K562 (cell line): ENCODE measurements around the gene CELA1. TPM values are rescaled to one million over a fixed set of nuclear protein-coding genes. Genes with fewer than 3 reads are reported as not detected.
A peak's percentile ranks its signal among the peaks of the same experiment; 100 is the strongest.

Experiments
- CBFA2T3 ChIP-seq: fragments of 450-650 bp; IDR thresholded peaks from 2 replicates; pipeline ENCODE4 v1.6.1; 2017
- CEBPB ChIP-seq: fragments of 450-650 bp; IDR thresholded peaks from 2 replicates; pipeline ENCODE4 v1.6.1; 2016; ENCODE audit warnings: missing genetic modification characterization, missing compliant biosample characterization
- JUN ChIP-seq, 2 experiments: sonication (generic) in 1 of 2; formaldehyde crosslinking in 1 of 2; IDR thresholded peaks; 2 replicates each; pipeline versions ENCODE4 v1.6.1 to v1.8.0; 2012 to 2022; ENCODE audit warnings: borderline replicate concordance in 2 of 2, mild to moderate bottlenecking in 2 of 2, improper control_type of control experiment in 1 of 2, low read depth in 1 of 2, low read length in 1 of 2, missing genetic modification reagents in 1 of 2
- MAFF ChIP-seq: IDR thresholded peaks from 2 replicates; pipeline ENCODE4 v1.6.1; 2012; ENCODE audit warnings: low read length, improper control_type of control experiment
- PHF21A ChIP-seq: fragments of 450-650 bp; IDR thresholded peaks from 2 replicates; pipeline ENCODE4 v1.6.1; 2017; ENCODE audit warnings: low read depth, borderline replicate concordance
- RBFOX2 ChIP-seq: fragments of 200-400 bp; formaldehyde crosslinking; IDR thresholded peaks from 2 replicates; pipeline ENCODE4 v1.6.1; 2017; ENCODE audit warnings: low read depth, mild to moderate bottlenecking, low read length, moderate library complexity
- SUPT5H ChIP-seq: fragments of 450-650 bp; IDR thresholded peaks from 2 replicates; pipeline ENCODE4 v1.6.1; 2016
- TARDBP ChIP-seq: fragments of 450-650 bp; IDR thresholded peaks from 2 replicates; pipeline ENCODE4 v1.6.1; 2016
- ZNF561 ChIP-seq: fragments of 450-650 bp; formaldehyde crosslinking; conservative IDR thresholded peaks from 2 replicates; pipeline ENCODE4 v1.4.0; 2020; ENCODE audit warnings: mild to moderate bottlenecking, moderate library complexity
- polyA plus RNA-seq, 8 experiments: library from polyadenylated mRNA; depleted of rRNA in 4 of 8; stranded (reverse) in 5 of 8; unstranded in 3 of 8; fragments of >200 nt; fragmentation: Nextera tagmentation in 2 of 8; fragmentation: Illumina TruSeq in 1 of 8; extraction: Ambion mirVana in 2 of 8; extraction: Trizol in 1 of 8; gene quantifications; 2 replicates each; pipeline versions ENCODE4 v1.2.1 to v1.2.3, GENCODE V29; 2011 to 2014; ENCODE audit warnings: inconsistent platforms in 1 of 8, missing spikeins in 1 of 8
- total RNA-seq, 7 experiments: library from RNA; depleted of rRNA in 6 of 7; stranded (reverse); fragments of >200 nt in 6 of 7; fragmentation: Illumina TruSeq in 2 of 7; extraction: Trizol in 2 of 7; gene quantifications; 2 replicates each; pipeline versions ENCODE4 v1.2.1 to v1.2.3, GENCODE V29; 2011 to 2021; ENCODE audit warnings: low replicate concordance in 1 of 7
- TF ChIP-seq, protein P1 (sequence below): sonication (generic); formaldehyde crosslinking; IDR thresholded peaks from 2 replicates; pipeline ENCODE4 v1.8.0; 2022; ENCODE audit warnings: mild to moderate bottlenecking, low read depth, missing genetic modification reagents
- TF ChIP-seq, protein P2 (sequence below): fragments of 450-650 bp; IDR thresholded peaks from 2 replicates; pipeline ENCODE4 v1.6.1; 2016; ENCODE audit warnings: mild to moderate bottlenecking, moderate library complexity
- TF ChIP-seq, protein P3 (sequence below): fragments of 250-450 bp; sonication (Bioruptor Pico); IDR thresholded peaks from 2 replicates; pipeline ENCODE4 v1.9.0; 2021; ENCODE audit warnings: mild to moderate bottlenecking, inconsistent platforms

Gene CELA1
- total and polyA plus RNA-seq, 9 of the 15 experiments (the other 6 are each of a cell fraction or from before 2014, with no cell fraction given), result 0.06 to 0.27 (median 0.22) TPM; not detected in 6

DNA sequence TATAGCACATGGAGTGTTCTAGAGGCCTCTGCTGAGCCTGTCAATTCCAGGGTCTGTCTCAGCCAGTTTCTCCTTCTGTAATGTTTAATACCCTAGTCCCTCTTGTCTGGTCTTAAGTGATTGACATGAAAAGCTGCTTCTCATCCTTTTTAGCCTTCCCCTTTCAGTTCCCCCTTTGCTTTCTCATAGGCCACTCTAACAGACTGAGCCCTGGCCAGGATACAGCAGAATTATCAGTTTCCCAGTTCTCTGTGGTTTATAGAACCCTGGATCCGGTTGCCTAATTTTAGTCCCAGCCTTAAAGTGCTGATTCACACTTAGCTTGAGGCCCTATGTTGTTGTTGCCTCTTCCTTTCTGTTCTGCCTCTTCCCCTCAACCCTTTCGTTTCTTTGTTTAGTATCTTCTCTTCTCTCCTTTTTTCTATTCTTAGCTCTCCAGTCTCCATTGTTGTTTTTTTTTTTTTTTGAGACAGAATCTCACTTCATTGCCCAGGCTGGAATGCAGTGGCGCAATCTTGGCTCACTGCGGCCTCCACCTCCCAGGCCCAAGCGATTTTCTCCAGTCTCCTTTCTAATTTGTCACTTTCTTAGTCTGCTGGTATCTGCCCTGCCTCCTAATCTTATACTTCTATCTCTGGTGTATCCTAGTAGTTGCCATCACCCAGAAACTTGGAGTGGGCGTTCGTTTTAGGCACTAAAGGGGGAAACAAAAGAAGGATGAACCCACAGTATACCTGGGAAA, 19.6 kb downstream of the CELA1 start (continued):
- TF ChIP-seq JUN (IDR thresholded peaks at IDR 0.05; ENCODE audit: borderline replicate concordance, low read depth, low read length), result 0 out of 2 replicates have a peak, but pooled peaks have one; percentile 8
- no peak for TF ChIP-seq JUN (CRISPR knock-in tag; IDR thresholded peaks at IDR 0.05; ENCODE audit: borderline replicate concordance)
- TF ChIP-seq ZNF561 (CRISPR knock-in tag), result no peak
- 0 out of 2 replicates have a peak, but pooled peaks have one; percentile 33 for TF ChIP-seq PHF21A
- peak; percentile 98 for TF ChIP-seq CEBPB (tag)
- TF ChIP-seq, protein P1, sequence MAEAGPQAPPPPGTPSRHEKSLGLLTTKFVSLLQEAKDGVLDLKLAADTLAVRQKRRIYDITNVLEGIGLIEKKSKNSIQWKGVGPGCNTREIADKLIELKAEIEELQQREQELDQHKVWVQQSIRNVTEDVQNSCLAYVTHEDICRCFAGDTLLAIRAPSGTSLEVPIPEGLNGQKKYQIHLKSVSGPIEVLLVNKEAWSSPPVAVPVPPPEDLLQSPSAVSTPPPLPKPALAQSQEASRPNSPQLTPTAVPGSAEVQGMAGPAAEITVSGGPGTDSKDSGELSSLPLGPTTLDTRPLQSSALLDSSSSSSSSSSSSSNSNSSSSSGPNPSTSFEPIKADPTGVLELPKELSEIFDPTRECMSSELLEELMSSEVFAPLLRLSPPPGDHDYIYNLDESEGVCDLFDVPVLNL, result no peak
- TF ChIP-seq, protein P2, sequence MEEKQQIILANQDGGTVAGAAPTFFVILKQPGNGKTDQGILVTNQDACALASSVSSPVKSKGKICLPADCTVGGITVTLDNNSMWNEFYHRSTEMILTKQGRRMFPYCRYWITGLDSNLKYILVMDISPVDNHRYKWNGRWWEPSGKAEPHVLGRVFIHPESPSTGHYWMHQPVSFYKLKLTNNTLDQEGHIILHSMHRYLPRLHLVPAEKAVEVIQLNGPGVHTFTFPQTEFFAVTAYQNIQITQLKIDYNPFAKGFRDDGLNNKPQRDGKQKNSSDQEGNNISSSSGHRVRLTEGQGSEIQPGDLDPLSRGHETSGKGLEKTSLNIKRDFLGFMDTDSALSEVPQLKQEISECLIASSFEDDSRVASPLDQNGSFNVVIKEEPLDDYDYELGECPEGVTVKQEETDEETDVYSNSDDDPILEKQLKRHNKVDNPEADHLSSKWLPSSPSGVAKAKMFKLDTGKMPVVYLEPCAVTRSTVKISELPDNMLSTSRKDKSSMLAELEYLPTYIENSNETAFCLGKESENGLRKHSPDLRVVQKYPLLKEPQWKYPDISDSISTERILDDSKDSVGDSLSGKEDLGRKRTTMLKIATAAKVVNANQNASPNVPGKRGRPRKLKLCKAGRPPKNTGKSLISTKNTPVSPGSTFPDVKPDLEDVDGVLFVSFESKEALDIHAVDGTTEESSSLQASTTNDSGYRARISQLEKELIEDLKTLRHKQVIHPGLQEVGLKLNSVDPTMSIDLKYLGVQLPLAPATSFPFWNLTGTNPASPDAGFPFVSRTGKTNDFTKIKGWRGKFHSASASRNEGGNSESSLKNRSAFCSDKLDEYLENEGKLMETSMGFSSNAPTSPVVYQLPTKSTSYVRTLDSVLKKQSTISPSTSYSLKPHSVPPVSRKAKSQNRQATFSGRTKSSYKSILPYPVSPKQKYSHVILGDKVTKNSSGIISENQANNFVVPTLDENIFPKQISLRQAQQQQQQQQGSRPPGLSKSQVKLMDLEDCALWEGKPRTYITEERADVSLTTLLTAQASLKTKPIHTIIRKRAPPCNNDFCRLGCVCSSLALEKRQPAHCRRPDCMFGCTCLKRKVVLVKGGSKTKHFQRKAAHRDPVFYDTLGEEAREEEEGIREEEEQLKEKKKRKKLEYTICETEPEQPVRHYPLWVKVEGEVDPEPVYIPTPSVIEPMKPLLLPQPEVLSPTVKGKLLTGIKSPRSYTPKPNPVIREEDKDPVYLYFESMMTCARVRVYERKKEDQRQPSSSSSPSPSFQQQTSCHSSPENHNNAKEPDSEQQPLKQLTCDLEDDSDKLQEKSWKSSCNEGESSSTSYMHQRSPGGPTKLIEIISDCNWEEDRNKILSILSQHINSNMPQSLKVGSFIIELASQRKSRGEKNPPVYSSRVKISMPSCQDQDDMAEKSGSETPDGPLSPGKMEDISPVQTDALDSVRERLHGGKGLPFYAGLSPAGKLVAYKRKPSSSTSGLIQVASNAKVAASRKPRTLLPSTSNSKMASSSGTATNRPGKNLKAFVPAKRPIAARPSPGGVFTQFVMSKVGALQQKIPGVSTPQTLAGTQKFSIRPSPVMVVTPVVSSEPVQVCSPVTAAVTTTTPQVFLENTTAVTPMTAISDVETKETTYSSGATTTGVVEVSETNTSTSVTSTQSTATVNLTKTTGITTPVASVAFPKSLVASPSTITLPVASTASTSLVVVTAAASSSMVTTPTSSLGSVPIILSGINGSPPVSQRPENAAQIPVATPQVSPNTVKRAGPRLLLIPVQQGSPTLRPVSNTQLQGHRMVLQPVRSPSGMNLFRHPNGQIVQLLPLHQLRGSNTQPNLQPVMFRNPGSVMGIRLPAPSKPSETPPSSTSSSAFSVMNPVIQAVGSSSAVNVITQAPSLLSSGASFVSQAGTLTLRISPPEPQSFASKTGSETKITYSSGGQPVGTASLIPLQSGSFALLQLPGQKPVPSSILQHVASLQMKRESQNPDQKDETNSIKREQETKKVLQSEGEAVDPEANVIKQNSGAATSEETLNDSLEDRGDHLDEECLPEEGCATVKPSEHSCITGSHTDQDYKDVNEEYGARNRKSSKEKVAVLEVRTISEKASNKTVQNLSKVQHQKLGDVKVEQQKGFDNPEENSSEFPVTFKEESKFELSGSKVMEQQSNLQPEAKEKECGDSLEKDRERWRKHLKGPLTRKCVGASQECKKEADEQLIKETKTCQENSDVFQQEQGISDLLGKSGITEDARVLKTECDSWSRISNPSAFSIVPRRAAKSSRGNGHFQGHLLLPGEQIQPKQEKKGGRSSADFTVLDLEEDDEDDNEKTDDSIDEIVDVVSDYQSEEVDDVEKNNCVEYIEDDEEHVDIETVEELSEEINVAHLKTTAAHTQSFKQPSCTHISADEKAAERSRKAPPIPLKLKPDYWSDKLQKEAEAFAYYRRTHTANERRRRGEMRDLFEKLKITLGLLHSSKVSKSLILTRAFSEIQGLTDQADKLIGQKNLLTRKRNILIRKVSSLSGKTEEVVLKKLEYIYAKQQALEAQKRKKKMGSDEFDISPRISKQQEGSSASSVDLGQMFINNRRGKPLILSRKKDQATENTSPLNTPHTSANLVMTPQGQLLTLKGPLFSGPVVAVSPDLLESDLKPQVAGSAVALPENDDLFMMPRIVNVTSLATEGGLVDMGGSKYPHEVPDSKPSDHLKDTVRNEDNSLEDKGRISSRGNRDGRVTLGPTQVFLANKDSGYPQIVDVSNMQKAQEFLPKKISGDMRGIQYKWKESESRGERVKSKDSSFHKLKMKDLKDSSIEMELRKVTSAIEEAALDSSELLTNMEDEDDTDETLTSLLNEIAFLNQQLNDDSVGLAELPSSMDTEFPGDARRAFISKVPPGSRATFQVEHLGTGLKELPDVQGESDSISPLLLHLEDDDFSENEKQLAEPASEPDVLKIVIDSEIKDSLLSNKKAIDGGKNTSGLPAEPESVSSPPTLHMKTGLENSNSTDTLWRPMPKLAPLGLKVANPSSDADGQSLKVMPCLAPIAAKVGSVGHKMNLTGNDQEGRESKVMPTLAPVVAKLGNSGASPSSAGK, result peak; percentile 72
- TF ChIP-seq TARDBP, result no peak
- TF ChIP-seq MAFF, result peak; percentile 90
- peak; percentile 69 for TF ChIP-seq CBFA2T3
- peak; percentile 66 for TF ChIP-seq SUPT5H
- peak; percentile 40; the same call in 1 of the 2 replicates for TF ChIP-seq RBFOX2
- TF ChIP-seq, protein P3, sequence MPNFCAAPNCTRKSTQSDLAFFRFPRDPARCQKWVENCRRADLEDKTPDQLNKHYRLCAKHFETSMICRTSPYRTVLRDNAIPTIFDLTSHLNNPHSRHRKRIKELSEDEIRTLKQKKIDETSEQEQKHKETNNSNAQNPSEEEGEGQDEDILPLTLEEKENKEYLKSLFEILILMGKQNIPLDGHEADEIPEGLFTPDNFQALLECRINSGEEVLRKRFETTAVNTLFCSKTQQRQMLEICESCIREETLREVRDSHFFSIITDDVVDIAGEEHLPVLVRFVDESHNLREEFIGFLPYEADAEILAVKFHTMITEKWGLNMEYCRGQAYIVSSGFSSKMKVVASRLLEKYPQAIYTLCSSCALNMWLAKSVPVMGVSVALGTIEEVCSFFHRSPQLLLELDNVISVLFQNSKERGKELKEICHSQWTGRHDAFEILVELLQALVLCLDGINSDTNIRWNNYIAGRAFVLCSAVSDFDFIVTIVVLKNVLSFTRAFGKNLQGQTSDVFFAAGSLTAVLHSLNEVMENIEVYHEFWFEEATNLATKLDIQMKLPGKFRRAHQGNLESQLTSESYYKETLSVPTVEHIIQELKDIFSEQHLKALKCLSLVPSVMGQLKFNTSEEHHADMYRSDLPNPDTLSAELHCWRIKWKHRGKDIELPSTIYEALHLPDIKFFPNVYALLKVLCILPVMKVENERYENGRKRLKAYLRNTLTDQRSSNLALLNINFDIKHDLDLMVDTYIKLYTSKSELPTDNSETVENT (CRISPR knock-in tag), result no peak
